Right lobe of liver (tissue), 6 donors: ENCODE data around the gene ARFGAP3. TPM values are rescaled to one million over a fixed set of nuclear protein-coding genes. Genes with fewer than 3 reads are reported as not detected.
A peak's percentile ranks its signal among the peaks of the same experiment; 100 is the strongest.

Experiments
- ATAC-seq, 4 donors: fragments of 200-7000 bp; cut with Tn5 transposase; one replicate each; pipeline ENCODE4 v1.9.1; 2020; ENCODE audit warnings: mild to moderate bottlenecking in 4 of 4, moderate library complexity in 4 of 4
- DNase-seq, 3 donors: peaks; one replicate each; pipeline ENCODE4 v3.0.0-alpha.2; 2020
- H3K27ac ChIP-seq, 3 donors: fragments of 200-600 bp; one replicate each; pipeline ENCODE4 v1.8.0; 2022
- H3K27me3 ChIP-seq, 2 donors: fragments of 200-600 bp; one replicate each; pipeline ENCODE4 v1.8.0; 2022
- H3K36me3 ChIP-seq, 4 donors: fragments of 200-600 bp; sonication (generic) in 1 of 4; one replicate each; pipeline versions ENCODE4 v1.5.1 to v1.8.0; 2017 to 2022; ENCODE audit warnings: control low read depth in 1 of 4
- H3K4me1 ChIP-seq, 4 donors: fragments of 200-600 bp; sonication (generic) in 1 of 4; one replicate each; pipeline versions ENCODE4 v1.5.1 to v1.8.0; 2017 to 2022; ENCODE audit warnings: control low read depth in 1 of 4
- H3K4me3 ChIP-seq, 3 donors: fragments of 200-600 bp; one replicate each; pipeline ENCODE4 v1.8.0; 2022
- H3K9me3 ChIP-seq, 4 donors: fragments of 200-600 bp; sonication (generic) in 1 of 4; one replicate each; pipeline versions ENCODE4 v1.5.1 to v1.8.0; 2017 to 2022; ENCODE audit warnings: control low read depth in 1 of 4
- CTCF ChIP-seq, 4 donors: fragments of 200-600 bp in 3 of 4; fragments of 450-650 bp in 1 of 4; IDR thresholded peaks; one replicate each; pipeline versions ENCODE4 v1.5.1 to v1.8.0; 2016 to 2022; ENCODE audit warnings: antibody characterized with exemption in 4 of 4, mild to moderate bottlenecking in 2 of 4
- POLR2A ChIP-seq: fragments of 450-650 bp; IDR thresholded peaks from one replicate; pipeline ENCODE4 v1.6.1; 2017; ENCODE audit warnings: antibody characterized with exemption, mild to moderate bottlenecking
- WGBS: methylation state at CpG from one replicate; pipeline ENCODE4 v1.1.6; 2018; ENCODE audit warnings: low coverage, low lambda C conversion rate; ENCODE audit not compliant: insufficient coverage; ENCODE audit errors: missing lambda C conversion rate; 5-methylcytosine and 5-hydroxymethylcytosine counted together
- intact Hi-C, 2 donors: fragments of 100-400 bp; cut with DNase I; formaldehyde crosslinking; loops; one replicate each; pipeline versions ENCODE4 v1.11.2 to v1.14.1; 2022
- total RNA-seq, 6 experiments: library from RNA; depleted of rRNA in 2 of 6; stranded (reverse); fragments of >200 nt in 2 of 6; fragmentation: NEBNext Ultra II Directional in 3 of 6; extraction: Animal tissue kit (Norgen Biotek cat#: 25700) in 3 of 6; gene quantifications; one replicate each; pipeline versions ENCODE4 v1.1.0 to v1.2.4, GENCODE V29; 2016 to 2023
- donor health status: DM: no; HTN: yes; CAD: no.
- donor health status: DM: no; HTN: no; CAD: no.
- donor health status: DM: no; HTN: no; CAD: no.
- donor health status: DM: no; HTN: yes; CAD: no.
- donor health status: DM: no; HTN: yes; CAD: no.

Gene ARFGAP3
- total RNA-seq, 6 experiments from 2014 or later, result 19.8 to 48.4 (median 30.4) TPM

GRCh38 chr22:42902875-42903510 is 45.9 kb upstream of the ARFGAP3 start:
- TF ChIP-seq POLR2A (no peak), CTCF (IDR thresholded peaks at IDR 0.05) (no peak)
- H3K36me3 ChIP-seq, result no peaks in the 10 kb centered on the region
- H3K27ac ChIP-seq, result peak overlapping the region in 1 of 3 donors; percentile 55
- H3K27me3 ChIP-seq, result no peaks in the 10 kb centered on the region
- DNase-seq (no peak), ATAC-seq (peak in 1 of 4 donors; percentile 38)
- H3K4me3 ChIP-seq, result no peak overlapping the region
- no peaks in the 10 kb centered on the region for H3K9me3 ChIP-seq
- H3K4me1 ChIP-seq, result peaks cover 0 to 48% (median 16%) of the 10 kb centered on the region in 4 donors
- intact Hi-C loops, result no loop called here
- WGBS, result 31% methylated on average over 2 of the region's 15 CpGs

GRCh38 chr22:42901790-42902508 is 44.9 kb upstream of the ARFGAP3 start:
- TF ChIP-seq CTCF (IDR thresholded peaks at IDR 0.05), result no peak
- no peak for TF ChIP-seq POLR2A
- Histone ChIP-seq H3K36me3 (no peaks in the 10 kb centered on the region), H3K27ac (no peak overlapping the region), H3K9me3 (no peaks in the 10 kb centered on the region), H3K27me3 (no peaks in the 10 kb centered on the region), H3K4me3 (no peak overlapping the region), H3K4me1 (peaks cover 0 to 45% (median 17%) of the 10 kb centered on the region in 4 donors)
- DNase-seq (no peak), ATAC-seq (no peak)
- intact Hi-C loops, result no loop called here
- WGBS, result 93% methylated on average over 3 of the region's 14 CpGs

DNA sequence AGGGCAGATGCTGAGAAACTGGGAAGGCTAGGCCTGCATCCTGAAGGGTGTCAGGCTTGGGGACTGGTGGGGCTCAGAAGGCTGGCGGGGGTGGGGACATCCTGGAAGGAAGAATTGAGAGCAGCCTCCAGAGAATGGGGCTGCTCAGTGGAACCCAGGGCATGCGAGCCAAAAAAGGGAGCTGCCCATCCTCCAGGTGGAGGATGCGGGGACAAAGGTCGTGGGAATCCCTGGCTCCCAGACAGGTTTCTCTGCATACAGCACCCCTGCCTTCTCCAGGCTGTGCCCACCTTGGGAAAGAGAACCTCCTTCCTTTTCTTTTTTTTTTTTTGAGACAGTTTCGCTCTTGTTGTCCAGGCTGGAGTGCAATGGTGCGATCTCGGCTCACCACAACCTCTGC is 40.9 kb upstream of the ARFGAP3 start:
- 86% methylated on average over 7 of the region's 7 CpGs for WGBS
- ATAC-seq (peak; percentile 42 to 73 (median 64)), DNase-seq (no peak)
- peaks cover 0 to 37% (median 9%) of the 10 kb centered on the region in 4 donors for H3K4me1 ChIP-seq
- TF ChIP-seq CTCF (IDR thresholded peaks at IDR 0.05) (no peak), POLR2A (no peak)
- no peaks in the 10 kb centered on the region for H3K36me3 ChIP-seq
- no peak overlapping the region for H3K4me3 ChIP-seq
- no peaks in the 10 kb centered on the region for H3K27me3 ChIP-seq
- intact Hi-C loops, result no loop called here
- no peaks in the 10 kb centered on the region for H3K9me3 ChIP-seq
- H3K27ac ChIP-seq, result no peak overlapping the region

DNA sequence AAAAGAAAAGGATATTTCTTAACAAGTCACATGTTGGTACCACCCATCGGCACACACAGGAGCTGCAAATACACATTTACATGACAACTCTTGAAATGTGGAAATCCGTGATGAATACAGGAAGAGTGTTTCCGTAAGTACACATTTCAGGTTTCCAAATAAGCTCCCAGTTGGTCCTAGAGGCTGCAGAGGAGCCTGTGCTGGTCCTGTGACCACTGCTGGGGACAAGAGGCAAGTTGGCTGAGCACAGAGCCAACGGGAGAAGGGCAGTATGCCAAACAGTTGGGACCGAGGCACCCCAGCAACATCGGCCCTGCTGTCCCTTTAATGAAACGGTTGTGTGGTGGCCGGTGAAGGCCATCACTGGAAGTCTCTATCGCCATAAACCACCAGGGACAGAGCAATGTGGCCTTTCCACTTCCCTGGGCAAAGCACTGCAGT is 38.5 kb upstream of the ARFGAP3 start:
- intact Hi-C loops, result no loop called here
- TF ChIP-seq CTCF (IDR thresholded peaks at IDR 0.05) (no peak), POLR2A (no peak)
- DNase-seq (no peak), ATAC-seq (peak; percentile 7 to 48 (median 28))
- Histone ChIP-seq H3K9me3 (no peaks in the 10 kb centered on the region), H3K36me3 (peaks cover 0 to 4% (median under 1%) of the 10 kb centered on the region in 4 donors), H3K4me3 (no peak overlapping the region), H3K27me3 (no peaks in the 10 kb centered on the region), H3K4me1 (peaks cover 0 to 48% (median 14%) of the 10 kb centered on the region in 4 donors), H3K27ac (peak overlapping the region; percentile 22 to 50 (median 49))
- WGBS, result 31% methylated on average over 5 of the region's 9 CpGs
